ENCODE results near the gene YBEY. TPM values are rescaled to one million over a fixed set of nuclear protein-coding genes. Genes with fewer than 3 reads are reported as not detected.
"Not testable (repeated sequence)": the region's sequence is repeated elsewhere in the genome, so short reads cannot be mapped to it uniquely, and the experiment has no call there.

Gene YBEY
- 10.6 and 12.9 TPM in 2 replicates for total RNA-seq

DNA sequence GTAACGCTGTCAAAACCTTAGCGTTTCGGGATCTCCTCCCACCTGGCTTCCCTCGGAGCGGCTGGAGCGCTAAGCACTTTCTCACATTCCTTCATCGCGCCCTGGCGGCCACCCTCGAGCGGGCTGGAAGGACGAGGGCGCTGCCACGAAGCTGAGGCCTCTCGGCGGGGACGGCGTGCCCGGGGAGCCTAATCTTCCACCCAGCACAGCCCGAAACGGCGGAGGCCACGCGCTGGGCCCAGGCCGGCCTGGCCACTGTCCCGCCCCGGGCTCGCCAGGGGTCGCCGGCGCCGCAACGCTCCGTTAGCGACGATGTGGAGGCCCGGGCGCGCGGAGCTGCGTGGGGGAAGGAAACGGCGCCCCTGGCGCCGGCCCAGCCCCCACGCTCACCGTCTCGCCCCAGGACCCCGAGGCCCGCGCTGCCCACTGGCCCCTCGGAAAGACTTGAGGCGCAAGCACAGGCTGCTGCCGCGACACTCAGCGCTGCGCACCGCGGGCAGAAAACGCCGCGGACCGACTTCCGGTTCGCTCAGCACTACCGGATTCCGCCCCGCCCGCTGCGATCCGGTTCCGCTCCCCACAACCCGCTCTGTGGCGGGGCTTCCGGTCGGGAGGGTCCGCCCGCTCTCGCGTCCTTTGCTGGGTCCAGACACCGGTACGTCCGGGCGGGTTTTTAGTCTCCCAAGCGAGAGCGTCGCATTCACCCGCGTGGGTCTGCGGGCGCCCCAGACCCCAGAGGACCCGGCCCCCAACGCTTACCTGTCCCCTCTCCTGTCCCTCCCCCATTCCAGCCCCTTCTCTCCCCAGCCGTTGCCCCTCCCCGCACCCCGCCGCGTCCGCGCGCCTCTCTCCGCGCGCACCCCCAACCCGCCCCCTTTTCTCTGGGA lies at the start of gene YBEY:
Gene YBEY, plus strand, starts transcription at position 582 of the 887 bp plus-strand sequence. CDS start 572 bp downstream, outside the sequence.
- peak; percentile 91 for DNase-seq

DNA sequence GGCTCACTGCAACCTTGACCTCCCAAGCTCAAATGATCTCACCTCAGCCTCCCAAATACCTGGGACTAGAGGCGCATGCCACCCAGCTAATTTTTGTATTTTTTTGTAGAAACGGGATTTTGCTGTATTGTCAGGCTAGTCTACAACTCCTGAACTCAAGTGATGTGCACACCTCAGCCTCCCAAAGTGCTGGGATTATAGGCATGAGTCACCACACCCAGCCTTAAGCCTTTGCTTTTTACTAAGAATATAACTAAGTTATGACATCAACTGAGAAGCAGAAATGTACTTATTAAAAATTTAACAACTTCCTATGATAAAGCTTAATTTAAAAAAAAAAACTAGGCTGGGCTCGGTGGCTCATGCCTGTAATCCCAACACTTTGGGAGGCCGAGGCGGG lies 48.7 kb upstream of the YBEY start:
- no peak for DNase-seq

DNA sequence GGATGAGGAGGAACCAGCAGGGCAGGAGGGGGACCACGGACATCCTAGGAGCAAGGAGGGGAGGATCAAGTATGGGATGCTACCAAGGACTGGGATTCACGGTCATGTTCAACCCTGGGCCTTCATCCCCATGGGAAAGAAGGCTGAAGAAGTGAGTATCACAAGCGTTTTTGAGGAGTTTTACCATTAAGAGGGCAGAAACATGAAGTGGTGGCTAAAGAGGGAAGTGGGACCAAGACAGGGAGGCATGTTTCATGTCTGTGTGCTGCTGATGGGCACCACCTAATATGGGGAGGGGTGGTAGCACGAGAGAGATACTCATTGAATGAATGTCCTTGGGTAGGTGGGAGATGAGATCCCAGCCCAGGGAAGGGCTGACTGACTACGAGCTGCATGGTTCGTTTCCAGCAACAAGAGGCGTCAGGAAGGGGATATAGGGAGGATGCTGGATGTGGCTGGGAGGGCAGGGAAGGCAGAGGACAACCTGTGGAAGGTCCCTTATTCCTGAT lies 46.3 kb upstream of the YBEY start:
- no peak for DNase-seq

DNA sequence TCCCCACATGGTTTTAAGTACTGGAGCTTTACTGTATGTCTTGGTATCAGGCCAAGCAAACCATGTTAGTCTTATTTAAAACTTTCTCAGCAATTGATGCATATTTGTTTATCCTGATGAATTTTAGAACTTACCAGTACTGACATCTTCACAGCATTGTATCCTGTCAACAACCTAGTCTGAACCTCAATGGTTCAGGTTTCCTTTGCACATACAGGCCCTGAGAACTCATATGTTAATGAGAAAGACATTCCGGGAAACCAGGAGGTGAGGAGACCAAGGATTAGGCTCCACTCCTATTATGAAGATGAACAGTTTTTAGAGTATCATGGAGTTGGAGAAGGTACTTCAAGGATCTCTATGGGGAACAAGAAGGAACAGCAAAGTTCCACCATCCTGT lies 44.6 kb upstream of the YBEY start:
- not testable (repeated sequence) for DNase-seq

DNA sequence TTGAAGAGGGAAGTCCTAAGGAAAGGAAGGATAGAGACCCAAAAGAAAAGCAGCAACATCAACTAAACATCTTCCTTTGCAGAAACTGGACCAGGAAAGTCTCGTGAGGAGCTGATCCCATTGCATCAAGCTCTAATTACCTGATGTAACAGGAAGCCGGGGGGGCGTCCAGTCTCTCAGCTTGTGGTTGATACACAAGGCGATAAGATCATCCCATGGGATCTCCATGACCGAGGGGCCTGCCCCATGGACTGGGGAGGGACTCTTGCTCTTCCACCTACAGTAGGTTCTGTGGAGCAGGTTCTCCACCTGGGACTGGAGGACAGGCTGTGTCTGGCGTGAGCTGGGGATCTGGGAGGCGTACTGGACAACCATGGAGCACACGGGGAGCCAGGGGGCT lies 42.8 kb upstream of the YBEY start:
- DNase-seq, result no peak

DNA sequence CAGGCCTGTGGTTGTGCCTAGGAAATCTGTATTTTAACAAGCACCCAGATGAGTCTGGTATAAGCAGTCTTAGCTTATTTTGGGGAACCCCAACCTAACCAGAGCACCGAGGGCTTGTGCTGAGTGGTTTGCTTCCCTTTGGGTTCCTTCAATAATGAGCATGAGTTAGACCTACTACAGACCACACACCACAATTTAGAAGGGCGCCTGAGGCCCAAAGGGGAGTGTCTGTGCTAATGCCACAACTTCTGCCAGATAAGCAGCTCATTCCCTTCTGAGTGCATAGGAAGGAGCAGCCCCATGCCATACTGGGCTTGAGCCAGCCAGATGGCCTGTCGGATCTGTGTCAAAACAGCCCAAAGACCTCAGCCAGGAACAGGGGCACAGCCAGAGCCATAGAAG lies 42.2 kb upstream of the YBEY start:
- no peak for DNase-seq

DNA sequence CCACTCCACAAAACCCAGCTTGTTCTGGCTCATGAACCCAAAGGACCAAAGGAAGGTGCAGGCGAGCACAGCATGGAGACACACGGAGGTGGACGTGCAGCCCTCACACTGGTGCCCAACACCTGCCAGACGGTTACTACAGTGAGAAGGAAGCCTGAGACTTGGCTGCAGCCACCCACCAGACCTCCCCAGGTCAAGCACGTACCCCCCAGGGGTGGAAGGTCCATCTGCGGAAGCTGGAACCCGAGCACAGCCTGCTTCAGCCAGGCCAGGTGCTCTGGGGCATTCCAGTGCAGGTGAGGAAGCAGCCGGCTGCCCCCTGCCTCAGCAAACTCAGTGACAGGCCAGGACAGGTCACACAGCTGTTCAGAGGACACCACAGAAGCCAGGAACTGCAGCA lies 41.5 kb upstream of the YBEY start:
- no peak for DNase-seq

DNA sequence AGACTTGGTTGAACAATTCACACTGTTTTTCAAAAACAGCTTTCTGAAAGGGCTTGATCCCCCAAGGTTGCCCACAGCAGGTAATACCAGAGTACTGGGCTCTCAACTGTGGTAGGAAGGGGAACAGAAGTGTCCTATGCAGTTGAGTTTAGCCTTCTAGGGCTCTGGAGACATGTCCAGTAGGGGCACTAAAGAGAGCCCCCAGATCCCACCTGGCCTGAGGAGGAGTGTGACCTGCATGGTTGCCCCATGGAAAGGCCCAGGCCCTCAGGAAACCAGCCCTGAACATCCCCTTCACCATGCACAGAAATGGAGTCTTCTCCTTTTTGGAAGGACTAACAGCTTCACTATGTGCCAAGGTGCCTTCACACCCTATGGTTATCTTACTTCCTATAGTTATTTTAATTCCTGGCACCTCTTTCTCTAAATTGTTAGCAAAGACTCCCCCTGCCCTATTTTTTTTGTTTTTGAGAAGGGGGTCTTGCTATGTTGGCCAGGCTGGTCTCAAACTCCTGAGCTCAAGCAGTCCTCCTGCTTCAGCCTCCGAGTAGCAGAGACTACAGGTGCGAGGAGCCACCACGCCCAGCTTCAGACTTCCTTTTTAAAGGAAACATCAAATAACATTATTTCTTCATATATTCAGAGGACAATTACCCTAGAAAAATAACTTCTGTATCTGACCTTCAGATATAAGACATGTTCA lies 40.8 kb upstream of the YBEY start:
- no peak for DNase-seq

DNA sequence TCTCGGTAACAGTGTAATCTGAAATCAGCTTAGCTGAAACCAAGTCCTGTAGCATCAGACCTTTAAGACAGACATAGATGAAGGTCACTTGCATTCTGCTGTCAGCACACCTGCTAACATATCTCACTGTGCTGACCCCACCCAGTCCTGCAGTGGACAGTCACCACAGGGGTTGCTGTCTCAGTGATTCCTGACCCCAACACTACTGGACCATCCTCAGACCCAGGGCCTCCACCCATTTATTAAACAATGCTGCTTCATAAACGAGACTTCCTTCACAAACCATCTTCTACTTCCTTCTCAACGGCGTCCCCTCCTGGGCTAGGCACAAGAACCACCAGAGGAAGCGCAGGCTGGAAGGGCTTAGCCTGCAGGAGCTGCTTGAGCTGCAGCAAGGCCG lies 39.8 kb upstream of the YBEY start:
- no peak for DNase-seq

DNA sequence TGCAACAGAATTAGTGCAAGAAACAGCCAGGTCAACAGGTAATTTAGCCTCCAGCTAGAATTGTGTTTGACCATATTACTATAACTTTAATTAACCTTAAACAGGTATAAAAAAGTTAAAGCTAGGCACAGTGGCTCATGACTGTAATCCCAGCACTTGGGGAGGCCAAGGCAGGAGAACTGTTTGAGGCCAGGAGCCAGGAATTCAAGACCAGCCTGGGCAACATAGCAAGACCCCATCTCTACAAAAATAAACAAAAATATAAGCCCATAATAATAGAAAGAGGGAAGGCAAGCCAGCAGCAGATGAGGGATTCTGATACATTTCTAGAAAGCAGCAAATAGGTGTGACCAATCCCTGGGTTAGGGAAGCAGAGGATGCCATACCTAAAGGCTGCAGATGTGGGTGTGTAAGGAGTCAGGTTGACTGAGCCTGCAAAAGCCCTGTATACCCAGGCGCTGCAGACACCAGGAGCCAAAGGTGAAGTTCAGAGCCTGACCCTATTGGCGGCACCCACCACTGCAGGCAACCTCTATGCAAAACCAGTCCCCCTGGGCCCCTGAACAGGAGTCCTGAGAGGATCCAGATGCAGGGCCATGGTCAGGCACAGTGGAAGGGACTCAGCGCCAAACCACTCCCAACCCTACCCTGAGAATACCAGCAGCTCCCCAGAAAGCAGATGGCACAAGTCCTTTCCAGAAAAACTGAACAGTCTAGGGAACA lies 38.3 kb upstream of the YBEY start:
- no peak for DNase-seq

- DNase-seq, result no peak
Observed at GRCh38 chr21:46248422-46248782, 37.7 kb upstream of the YBEY start.

DNA sequence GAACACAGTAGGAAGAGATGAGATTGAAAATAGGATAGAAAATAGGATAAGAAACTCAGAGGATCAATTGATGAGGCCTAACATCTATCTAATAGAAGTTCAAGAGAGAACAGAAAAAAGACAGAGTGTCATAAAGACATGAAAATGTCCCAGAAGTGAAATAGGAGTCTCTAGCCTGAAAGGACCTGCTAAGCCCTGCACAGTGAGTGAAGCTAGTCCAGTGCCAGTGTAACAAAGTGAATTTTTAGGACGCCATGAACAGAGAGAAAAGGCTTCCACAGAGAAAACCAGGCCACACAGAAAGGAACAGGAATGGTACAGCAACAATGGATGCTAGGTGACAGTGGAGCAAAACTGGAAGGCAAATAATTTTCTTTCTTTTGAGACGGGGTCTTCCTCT lies 37.3 kb upstream of the YBEY start:
- DNase-seq, result no peak

- no peak for DNase-seq
Observed at GRCh38 chr21:46250146-46250725, 35.9 kb upstream of the YBEY start.

GRCh38 chr21:46252840-46253239 lies 33.3 kb upstream of the YBEY start:
- no peak for DNase-seq

GRCh38 chr21:46253610-46254124 lies 32.5 kb upstream of the YBEY start:
- DNase-seq, result peak; percentile 20

GRCh38 chr21:46254208-46254975 lies 31.8 kb upstream of the YBEY start:
- DNase-seq, result no peak

DNA sequence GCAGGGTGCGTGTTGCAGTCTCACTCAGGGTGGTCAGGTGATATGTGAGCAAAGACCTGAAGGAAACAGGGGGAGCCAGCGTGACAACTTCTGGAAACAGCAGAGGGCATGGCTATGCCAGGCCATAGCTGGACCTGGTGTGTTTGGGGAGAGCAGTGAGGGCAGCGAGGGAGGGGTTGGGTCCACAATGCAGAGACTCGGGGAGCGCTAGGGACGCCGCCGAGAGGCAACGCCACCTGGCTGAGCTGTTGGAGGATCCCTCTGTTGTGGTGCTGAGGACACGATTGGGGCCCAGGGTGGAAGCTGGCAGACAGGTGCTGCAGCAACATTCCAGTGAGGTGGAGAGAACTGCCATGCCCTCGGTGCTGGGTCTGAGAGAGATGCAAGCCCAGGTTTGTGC lies 31.0 kb upstream of the YBEY start:
- no peak for DNase-seq

DNA sequence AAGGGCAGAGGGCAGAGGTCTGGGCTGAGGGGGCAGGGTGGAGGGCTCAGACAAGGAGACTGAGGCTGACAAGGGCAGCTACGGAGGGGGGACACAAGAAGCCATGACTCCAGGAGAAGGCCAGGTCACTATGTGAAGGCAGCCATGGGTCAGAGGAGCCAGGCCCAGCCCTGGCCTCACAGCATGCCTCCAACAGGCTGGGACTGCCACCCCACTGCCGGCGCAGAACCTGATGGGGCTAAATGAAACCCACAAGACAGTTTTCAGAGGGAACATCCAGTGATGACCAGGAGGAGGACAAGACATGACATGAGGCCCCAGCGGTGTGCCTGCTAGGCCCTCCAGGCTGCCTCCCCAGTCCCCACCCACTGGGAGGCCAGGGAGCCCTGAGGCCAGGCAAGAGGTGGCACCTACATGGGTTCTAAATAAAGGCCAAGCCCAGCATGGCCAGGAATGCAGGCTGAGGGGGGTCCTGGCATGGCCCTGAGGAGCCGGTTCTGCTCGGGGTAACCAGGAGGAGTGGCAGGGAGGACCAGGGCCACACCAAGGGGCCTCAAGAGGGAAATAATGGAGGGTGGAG lies 30.3 kb upstream of the YBEY start:
- no peak for DNase-seq

DNA sequence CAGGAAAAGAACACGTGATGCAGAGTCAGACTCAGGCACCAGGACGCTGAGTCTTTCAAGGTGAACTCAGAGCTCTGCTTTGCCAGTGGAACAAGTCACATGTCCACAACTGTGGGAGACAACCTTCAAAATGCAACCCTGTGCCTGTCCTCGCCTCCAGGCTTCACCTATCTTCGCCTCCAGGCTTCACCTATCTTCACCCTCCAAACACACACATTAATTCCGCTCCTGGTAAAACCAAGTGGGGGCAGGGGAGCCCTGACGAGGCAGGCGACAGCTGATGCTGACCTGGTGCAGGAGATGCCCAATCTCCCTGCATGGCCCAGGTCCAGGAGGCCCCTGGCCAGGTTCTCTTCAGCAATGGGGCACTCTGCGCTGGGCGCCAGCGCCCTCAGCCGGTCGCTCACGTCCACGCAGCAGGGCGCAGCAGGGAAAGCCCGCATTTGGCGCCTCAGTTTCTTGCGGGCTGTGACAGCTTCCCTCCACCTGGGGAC lies 29.6 kb upstream of the YBEY start:
- no peak for DNase-seq

DNA sequence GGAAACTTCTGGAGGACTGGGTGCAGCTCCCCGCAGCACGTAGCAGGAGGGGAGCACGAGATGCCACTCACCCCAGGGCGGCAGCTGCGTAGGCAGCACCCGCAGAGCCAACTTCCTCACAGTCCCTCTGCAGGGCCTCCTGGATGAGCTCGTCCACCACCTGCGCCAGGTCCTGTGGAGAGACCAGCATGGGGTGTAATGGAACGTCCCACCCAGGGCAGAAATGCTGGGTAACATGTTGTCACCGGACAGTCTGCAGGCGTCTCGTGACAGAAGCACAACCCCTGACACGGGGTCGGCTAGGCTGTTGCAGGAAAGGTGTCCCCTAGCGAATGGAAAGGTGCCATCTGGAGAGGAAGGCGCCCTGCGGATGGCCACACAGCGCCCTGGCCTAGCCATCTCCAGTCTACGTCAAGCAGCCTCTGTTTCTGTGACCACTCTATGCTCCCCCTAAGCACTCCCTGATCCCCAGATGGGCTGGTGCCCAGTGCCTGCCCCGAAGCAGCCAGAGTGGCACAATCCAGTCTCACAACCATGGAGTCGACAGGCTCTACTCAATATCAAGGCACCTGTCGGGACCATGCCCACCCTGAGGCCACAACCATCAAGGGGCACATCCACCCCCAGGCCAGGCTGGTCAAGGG lies 22.0 kb upstream of the YBEY start:
- no peak for DNase-seq

DNA sequence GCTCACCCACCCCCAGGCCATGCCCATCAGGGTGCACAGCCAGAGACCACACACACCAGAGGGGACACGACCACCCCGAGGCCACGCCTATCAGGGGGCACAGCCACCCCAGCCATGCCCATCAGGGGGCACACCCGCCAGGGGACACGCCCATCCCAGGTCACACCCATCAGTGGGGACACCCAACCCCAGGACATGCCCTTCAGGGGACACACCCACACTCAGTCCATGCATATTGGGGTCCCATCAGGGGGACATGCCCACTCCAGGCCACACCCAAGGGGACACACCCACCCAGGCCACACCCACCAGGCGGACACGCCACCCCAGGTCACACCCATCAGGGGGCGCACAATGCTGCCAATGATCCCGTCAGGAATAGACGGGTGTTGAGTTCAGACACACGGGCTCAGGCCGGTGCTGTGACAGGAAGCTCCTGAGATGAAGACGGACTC lies 21.4 kb upstream of the YBEY start:
- no peak for DNase-seq

All from dermis blood vessel endothelial cell (primary cell).